NCI-H2227 (cell line): ENCODE measurements around the gene SCGB2A2.

ENCODE experiments used
- DNase-seq: peaks from one replicate; lab custom pipeline; 2025; ENCODE audit not compliant: unreplicated experiment; lab: John Stamatoyannopoulos, UW

SCGB2A2 gene

GRCh38 chr11:62298975-62299374 is 29.0 kb downstream of the SCGB2A2 start, which contains the start of gene SCGB1D4:
Gene SCGB1D4 (minus strand): TSS chr11:62299075. CDS start chr11:62299010, 65 bp downstream.
- no peak for DNase-seq

GRCh38 chr11:62306227-62306626 is 36.3 kb downstream of the SCGB2A2 start:
- no peak for DNase-seq

GRCh38 chr11:62307950-62308349 is 38.0 kb downstream of the SCGB2A2 start:
- no peak for DNase-seq

- no peak for DNase-seq
These were observed 40.0 kb downstream of the SCGB2A2 start for GRCh38 chr11:62309991-62310390.

GRCh38 chr11:62315431-62315830 is 45.5 kb downstream of the SCGB2A2 start:
- DNase-seq = no peak

GRCh38 chr11:62322524-62322923 is 52.6 kb downstream of the SCGB2A2 start:
- DNase-seq = no peak
